NCI-H1694 treated with DMSO at 0.1 percent for 48 hours (cell line): Measurements from ENCODE around the gene KCNQ1.

ENCODE experiments used
- DNase-seq: peaks from one replicate; lab custom pipeline; 2025; lab: John Stamatoyannopoulos, UW

Gene KCNQ1

DNA sequence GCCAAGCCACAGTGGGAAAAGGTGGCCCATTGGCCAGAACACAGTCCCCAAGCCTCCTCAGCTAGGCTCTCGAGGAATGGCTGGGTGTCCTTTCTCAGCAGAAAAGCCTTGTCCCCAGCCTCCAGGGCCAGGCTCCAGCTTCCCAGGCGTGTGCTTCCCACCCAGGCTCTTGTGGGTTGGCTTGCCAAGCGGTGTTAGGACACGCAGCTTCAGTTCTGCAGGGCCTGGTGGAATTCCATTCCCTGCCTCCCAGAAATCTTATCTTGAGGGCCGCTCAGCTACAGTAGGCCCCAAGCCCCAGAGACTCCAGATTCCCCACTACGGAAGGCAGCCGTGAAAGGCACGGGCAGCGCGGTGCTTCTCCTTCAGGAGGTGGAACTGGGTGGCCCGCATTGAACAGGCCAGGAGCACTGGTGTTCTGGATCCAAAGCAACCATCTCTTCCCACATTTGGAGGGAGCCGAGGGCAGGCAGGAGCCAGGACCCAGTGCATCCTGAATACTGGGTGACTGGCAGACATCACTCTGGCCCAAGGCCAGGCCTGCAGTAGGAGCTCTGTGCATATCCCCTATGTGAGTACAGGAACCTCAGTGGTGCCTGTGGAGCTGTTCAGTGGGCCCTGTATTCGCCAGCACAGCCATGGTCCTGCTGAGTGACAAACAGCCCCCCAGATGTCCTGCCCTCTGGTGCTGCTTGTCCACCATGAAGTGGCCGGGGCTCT, 271.7 kb downstream of the KCNQ1 start:
- DNase-seq: no peak

DNA sequence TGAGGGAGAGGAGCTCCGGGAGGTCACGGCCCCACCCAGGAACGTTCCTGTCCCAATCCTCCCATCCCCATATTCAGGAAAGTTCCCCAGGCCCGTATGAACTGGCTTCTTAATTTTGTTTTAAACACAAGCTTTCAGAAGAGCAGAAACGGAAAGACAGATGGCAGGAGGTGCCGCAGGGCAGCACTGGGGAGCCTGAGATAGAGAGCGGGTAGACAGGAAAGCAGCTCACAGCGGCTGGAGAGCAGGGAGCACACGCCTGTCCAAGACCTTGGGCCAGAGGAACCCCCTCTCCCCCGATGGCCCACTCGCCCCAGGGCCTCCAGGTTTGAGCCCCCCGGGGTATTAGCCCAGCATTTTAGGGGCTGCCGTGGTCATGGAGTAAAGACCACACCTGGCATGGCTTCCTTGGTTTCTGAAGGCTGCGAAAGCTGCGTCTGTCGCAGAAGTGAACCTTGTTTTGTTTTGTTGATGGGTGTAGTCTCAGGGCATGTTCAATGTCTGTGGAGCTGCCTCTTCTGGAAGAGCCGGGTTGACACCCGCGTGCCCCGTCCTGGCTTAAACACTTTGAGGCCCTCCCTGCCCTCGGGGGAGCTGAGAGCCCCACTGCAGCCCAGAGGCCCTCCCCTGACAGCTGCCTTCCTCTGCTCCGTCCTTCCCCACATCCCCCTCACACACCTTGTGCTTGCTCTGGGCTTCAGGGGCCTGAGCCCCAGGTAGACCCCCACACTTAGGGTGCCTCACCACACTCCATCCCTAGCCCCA, 272.9 kb downstream of the KCNQ1 start:
- DNase-seq: peak; percentile 21

DNA sequence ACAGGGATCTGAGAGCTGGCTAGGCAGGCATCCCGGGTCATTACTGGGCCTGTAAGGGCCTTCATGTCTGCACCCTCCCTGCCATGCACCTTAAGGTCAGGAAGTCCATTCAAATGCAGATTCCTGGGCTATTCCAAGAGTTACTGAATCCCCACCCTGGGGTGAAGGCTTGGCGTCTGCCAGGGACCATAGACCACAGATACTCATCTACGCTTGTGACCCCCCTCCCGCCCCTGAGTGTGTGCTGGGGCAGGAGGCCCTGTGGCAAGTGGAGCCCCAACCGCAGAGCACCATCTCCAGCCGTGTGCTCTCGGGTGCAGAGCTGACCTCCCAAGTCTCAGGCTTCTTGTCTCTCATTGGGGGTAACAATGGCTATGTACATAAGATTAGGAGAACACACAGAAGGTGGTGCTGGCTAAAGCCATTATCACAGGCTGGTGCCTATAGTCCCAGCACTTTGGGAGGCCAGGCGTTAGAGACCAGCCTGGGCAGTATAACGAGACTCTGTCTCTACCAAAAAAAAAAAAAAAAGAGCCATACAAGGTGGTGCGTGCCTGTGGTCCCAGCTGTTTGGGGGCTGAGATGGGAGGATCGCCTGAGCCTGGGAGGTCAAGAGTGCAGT, 274.1 kb downstream of the KCNQ1 start:
- no peak for DNase-seq

DNA sequence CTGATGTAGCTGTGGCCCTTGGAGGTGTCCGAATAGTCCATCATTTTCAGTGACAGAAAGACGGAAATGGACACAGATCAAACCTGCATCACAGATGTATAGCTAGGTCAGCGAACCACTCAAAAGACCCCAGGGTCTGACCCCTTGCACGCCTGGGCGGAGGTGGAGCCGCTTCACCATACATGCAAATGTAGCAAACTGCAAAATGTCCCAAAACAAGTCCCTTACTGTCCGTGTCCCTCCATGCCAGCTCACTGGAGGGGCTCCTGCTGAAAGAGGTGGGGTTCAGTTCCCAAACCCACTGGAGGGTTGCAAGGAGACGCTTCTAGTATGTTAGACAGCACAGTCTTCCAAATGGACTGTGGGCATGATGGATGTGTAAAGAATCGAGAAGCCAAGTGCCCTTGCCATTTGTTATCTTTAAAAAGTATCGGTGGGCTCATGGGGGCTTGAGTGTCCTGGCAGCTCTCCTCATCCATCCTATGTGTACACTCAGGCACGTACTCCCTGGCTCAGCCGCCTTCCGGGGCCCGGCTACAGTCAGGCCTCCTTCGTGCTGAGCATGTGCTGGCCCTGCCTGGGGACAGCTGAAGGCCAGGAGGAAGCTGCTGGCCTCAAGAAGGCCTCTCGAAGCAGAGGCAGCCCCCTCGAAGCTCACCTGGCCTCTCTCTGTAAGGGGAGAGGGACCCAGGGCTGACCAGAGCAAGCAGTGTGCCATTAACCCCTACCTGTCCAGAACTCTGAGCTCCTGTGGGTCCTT, 275.2 kb downstream of the KCNQ1 start:
- no peak for DNase-seq

DNA sequence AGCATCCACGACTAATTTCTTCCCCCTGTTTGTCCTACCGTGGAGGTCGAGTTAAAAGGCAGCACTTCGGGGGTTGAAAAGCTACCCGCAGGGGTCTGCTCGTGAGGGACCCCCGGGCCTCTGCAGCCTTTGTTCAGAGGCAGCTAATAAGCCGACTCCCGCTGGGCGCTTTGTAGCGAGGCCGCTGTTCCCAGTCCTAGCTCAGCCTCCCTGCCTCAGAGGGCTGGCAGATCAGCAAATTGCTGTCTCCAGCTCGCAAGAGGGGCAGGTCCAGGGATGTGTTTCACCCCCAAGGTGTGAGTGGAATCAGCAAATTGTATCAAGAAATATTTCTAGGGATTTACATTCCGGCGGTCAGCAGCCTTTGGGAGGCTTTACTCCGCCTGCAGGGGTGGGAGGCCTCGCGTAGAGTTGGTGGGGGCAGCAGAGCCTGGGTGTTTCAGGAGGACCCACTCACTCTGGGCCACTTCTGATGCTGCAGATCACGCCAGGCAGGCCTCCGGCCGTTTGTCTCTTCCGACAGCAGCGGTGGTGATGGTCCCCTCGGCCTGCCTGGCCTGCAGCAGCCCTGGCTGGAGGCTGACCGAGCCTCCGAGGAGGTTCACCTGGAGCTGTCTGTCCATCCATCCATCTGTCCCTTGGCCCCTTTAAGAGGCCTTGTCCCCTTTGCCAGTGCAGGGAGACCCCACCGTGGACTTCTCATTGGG, 276.6 kb downstream of the KCNQ1 start:
- no peak for DNase-seq

DNA sequence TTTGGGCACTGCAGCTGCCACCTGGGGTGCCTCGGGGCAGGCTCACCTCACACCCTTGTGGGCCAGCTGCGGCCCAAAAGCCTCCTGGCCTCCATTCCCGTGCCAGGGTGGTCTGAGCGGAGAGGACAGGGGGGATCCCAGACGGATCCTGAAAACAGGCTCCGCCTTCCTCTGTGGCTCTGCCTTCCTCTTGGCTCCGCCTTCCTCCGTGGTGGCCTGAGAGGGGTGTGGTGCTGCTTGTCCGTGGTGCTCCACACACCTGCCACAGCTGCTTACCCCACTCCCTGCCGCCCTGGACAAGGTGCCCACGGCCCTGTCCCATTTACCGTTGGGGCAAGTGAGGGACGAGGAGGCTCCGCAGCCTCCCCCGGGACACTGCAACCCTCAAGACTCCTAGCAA, 278.1 kb downstream of the KCNQ1 start:
- no peak for DNase-seq

DNA sequence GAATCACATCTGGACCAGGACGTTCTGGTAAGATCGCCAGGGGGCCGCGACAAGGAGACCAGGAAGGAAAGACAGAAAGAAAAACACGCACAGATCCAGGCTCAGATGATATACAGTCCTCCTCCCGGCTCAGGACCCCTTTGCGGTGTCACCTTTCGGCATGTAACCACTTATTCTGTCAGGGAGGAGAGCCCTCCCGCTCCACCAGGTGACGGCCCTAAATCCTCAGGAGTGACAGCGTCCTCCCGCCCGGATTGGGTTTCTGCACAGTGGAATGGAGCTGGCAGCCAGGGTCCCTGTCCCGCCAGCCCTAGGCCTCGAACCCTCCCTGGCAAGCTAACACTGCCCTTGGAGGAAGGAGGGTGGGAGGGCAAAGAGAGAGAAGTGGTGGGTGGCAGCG, 279.3 kb downstream of the KCNQ1 start:
- no peak for DNase-seq

DNA sequence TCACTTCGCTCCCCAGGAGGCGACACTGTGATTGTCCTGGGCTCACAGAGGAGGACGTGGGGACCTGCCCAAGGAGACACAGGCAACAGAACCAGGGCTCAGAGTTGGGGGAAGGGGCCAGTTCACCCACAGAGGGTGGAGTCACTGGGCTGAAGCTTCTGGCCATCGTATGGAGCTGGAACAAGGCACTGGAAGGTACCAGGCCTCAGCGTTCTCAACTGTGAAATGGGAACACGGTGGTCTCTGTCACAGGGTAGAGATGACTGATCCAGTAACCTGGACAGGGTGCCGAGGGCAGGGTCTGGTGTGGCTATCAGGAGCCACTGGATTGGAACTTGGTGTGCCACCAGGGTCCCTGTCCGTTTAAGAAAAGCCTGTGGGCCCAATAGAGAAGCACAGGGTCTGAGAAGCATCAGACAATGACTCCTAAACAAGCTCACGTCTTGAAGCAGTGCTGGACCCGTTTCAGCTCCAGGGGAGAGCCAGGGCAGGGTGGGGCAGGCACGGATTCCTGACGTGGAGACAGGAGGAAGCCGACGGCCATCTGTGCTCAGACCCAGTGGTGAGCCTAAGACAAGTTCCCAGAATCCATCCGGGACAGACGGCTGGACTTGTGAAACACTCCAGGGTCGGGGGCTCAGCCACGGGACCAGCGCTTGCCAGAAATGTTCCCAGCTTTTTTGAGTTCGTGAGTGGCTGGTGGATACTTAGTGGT, 280.0 kb downstream of the KCNQ1 start:
- DNase-seq: no peak

DNA sequence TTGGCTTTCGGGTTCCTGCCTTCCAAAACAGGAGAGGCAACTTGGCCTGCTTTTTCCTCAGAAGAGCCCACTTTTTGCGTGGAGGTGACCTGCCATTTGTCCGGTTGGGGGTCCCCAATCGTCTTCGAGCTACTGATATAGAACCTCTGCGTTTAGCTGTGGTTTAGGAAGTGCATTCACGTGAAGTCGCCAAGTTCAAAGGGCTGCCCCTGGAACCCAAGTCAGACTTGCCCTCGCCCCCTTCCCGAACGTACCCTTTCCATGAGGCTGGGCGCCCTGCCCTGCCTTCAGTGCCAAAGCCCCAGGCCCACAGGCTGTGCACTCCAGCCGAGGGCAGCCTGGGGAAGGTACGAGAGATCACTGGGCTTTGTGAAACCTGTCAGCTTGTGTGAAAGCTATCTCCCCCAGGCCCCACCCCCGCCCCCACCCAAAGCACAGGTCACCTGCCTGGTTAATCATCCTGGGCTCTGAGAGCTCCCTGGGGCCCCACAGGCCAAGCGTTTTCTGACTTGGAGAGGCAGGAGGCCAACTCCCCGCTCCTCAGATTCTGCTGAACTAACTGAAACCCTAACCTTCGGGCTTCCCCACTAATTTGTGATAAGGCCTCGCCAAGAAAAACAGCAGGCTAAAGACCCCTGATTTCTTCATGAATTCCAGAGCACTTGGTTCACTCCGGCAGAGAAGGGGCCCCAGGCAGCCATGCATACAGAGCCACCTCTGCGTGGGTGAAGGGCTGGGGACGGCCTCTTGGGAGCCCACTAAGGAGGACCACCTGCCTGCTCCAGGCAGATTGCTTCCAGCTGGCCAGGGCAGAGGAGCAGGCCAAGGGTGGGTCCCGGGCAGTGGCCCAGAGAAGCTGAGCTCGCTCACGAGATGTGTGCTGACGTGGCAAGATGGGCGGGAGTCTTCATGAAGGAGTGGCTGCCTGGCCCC, 280.8 kb downstream of the KCNQ1 start:
- DNase-seq: no peak

DNA sequence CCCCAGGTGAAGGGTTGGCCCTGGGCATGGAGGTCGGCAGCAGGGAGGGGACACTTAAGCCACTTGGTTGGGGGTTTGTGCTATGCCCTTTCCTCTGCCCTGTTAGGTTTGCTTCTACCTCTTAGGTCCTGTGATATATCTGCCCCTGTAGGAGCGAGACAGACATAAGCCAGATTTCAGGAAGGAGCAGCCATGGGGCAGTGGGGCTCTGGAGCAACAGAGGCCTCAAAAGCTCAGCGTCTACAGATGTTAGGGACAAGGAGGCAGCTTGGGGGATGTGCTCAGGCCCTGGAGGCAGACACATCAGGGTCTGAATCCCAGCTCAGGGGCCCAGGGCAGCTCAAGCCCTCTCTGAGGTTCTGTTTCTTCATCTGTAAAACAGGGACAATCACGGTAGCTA, 282.2 kb downstream of the KCNQ1 start:
- DNase-seq: no peak

DNA sequence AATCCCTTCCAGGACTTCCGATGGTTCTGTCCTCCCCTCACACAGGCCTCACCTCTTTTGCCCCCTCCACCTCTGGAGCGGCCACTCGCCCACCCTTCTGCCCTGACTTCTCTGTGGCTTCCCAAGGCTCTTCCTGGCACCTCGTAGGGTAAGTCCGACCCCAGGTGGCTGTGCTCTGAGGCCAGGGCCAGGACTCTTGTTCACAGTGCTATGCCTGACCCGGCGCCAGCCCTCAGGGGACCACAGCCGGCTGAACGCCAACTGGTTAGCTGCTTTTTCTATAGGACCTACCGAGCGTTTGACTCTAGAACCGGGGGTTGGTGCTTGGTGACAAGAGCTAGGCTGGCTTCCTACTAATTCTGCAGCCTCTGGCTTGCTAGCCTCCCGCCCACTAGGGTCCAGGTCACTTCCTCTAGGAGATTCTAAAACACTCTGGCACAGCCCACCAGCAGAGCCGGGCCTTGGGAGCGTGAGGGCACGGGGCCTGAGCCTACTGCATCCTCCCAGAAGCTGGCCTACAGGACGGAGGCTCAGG, 283.4 kb downstream of the KCNQ1 start:
- DNase-seq: no peak

DNA sequence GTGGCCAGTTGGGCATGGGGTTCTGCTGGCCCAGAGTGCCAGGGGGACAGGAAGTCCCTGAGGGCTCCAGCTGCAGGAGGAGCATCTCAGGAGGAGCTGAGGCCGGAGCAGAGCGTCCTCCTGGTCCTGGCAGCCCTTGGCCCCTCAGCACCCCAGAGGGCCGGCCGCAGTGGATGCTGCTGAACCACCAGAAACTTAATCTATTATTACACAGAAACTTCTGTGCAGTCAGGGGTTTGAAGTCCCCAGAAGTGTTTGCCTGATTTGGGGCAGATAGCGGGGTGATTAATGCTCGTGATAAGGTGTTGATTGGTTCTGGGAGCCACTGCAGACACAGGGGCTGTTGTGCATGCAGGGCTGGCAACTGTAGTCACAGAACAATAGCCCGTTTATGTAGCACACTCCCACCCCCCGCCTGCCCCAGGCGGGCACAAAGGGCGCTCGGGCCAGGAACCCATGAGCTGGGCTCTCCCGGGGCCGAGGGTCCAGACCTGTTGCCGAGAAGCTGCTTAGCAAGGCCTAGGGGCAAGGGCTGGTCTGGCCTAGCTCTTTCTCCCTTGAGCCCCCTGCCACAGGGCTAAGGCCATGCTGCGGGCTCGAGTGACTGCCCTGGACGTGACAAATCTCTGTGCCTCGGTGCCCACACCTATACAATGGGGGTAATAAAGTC, 284.0 kb downstream of the KCNQ1 start:
- DNase-seq: no peak

DNA sequence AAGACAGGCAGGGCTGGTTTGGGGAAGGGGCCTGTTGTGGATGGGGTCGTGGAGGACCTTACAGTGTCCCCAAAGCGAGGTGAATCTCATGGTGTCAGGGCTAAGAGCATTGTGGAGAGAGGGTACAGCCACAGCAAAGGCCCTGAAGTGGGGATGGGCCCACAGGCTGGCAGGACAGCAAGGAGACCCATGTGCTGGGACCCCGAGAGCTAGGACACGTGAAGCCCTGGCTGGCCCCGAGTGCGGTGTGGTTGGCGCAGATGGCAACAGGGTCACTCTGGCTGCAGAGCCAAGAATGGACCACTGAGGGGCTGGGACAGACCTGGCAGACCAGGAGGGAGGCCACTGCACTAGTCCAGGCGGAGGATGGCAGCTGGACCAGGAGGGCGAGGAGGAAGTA, 285.0 kb downstream of the KCNQ1 start:
- no peak for DNase-seq

DNA sequence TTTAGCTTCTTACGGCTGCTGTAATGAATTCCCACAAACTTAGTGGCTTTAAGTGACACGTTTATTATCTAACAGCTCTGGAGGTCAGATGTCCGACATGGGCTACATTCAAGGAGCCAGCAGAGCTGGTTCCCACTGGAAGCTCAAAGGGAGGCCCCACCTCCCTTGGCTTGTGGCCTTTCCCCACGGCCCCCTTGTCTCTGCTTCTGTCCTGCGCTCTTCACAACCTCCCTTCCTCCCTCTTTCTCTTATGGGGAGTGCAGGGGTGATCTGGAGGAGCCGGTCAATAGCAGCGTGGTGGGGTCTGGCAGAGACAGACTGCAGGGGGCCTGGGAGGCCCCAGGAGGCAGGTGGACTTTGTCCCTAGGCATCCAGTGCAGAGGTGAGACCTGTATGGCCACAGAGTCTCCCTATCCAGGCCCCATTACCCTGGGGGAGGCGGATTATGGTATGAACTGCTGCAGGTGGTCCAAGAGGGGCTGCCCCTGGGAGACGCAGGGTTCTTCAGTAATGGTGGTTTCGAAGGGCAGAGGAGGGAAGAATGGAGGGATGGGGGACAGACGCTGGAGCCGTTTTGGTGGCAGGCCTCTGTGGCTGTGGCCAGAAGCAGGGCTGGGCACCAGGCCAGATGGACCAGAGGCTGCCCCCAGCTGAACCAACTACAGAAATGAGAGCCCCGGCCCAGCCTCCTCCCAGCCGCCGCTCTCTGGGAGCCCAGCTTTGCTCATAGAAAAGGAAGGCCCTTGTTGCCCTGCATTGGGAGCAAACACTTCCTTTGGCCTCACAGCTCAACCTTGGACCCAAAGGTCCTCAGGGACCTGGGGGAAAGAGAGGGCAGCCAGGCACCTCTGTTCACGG, 285.7 kb downstream of the KCNQ1 start:
- DNase-seq: no peak

DNA sequence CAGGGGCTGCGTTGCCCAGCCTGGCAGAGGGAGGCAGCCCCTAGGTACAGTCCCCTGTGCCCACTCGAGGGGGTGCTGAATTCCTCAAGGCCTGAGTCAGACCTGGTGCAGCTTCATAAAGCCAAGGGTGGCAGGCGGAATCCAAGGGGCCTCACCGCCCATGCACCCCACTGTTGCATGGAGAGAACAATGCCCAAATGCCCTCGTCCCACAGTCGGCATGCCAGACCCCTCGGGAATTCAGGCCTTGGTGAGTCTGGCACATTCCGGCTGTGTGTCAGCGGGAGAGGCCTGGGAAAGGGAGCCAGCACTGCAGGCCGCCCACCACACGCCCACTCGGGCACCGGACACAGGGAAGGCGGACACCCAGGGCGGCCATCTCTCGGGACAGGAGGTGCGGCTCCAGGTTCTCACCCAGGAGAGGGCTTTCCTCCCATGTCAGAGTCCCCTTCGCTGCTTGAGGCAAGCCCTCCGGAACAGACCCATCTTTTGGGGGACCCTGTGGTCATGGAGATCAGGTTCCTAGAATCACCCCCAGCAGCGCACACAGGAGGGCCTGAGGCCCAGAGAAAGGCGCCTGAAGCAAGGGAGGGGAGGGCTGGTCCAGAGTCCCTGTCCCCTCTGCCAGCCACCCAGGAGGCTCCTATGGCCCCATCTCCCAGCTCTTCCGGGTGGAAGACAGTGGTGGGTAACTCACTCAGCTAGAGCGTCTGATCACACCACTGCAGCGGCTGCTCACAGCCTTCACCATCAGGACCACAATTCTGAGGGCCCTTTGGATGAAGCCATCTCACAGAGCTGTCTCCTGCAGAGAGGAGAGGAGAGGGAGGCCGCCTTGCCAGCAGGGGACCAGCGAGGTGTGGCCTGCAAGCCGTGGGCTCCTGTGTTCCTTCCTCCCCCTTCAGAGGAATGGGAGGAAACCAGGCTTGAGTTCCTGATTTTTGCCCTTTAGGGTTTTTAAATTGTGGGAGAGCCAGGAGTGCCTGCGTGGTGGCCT, 286.6 kb downstream of the KCNQ1 start:
- no peak for DNase-seq

DNA sequence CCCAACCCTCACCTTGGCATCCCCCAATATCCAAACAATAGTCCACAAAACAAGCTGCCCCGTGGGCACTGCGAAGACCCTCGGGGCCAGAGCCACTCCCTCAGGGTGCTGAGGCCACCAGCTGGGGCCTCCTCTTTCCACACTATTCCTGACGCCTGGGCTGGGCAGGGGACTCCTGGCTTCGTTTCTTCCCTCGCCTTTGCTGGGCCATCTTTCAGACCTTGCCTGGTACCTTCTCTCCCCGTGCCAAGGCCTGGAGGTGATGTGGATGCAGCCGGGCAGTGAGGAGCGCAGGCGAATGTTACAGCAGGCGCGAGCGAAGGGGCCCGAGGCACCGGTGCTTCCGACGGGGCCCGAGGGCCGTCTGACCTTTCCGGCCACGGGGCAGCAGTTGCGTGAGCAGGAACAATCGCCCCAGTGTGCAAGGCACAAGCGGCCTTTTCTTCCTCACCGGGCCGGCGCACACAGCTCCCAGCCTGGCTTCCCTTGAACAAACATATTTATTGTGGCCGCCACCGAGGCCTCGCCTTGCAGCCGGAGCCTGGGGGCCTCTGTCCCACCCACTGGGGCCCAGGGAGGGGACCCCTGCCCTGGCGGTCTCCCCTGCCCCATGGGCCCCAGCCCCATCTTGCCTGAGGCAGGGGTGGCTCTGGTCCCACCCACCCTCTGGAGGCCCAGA, 287.6 kb downstream of the KCNQ1 start:
- DNase-seq: no peak
